ENCODE measurements around the gene C19orf67.

C19orf67 gene

DNA sequence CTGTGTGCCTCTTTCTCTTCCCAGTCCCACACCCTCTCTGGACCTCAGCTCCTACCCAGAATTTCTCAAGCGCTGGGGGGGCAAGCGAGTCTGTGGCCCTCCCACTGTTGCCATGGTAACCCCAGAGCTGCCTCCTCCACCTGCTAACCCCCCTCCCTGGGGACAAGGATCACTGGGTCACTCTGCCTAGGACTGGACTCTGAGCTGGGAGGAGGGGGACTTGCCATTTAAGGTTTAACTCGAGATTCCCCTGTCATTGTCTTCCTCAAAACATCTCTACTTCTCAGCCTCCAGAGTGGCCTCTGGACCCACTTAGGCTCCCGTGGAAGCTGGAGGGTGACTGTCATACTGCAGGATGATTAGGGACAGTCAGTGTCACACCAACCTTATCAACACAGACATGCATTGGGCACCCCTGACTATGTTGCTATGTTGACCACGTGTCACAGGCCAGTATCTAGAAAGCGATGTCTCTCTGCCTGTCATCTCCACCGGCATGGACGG lies 25.9 kb downstream of the C19orf67 start:
- no peak for DNase-seq (ENCODE audit: extremely low read depth, low read depth)
- TF ChIP-seq, protein P1, sequence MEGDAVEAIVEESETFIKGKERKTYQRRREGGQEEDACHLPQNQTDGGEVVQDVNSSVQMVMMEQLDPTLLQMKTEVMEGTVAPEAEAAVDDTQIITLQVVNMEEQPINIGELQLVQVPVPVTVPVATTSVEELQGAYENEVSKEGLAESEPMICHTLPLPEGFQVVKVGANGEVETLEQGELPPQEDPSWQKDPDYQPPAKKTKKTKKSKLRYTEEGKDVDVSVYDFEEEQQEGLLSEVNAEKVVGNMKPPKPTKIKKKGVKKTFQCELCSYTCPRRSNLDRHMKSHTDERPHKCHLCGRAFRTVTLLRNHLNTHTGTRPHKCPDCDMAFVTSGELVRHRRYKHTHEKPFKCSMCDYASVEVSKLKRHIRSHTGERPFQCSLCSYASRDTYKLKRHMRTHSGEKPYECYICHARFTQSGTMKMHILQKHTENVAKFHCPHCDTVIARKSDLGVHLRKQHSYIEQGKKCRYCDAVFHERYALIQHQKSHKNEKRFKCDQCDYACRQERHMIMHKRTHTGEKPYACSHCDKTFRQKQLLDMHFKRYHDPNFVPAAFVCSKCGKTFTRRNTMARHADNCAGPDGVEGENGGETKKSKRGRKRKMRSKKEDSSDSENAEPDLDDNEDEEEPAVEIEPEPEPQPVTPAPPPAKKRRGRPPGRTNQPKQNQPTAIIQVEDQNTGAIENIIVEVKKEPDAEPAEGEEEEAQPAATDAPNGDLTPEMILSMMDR (IDR thresholded peaks at IDR 0.05; ENCODE audit: low read depth, low read length) = no peak

DNA sequence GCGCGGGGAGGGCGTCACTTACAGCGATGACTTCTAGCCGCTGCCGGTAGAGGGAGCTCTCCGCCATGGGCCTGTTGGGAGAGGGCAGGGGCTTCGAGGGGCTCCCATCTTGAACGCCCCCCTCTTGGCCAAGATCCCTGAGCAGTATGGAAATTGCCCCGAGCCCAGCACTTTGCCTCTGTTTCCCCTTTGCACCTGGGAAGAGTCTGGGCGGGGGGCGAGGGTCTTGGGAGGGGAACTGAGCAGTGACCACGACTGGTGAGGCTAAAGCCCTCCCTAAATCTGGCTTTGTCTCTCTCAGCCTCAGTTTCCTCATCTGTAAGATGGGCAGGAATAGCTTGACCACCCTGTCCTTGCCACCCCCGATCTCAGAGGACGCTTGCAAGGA lies 26.5 kb downstream of the C19orf67 start:
- no peak for DNase-seq (ENCODE audit: extremely low read depth, low read depth)
- TF ChIP-seq, protein P1 (IDR thresholded peaks at IDR 0.05; ENCODE audit: low read depth, low read length) = peak; percentile 69

DNA sequence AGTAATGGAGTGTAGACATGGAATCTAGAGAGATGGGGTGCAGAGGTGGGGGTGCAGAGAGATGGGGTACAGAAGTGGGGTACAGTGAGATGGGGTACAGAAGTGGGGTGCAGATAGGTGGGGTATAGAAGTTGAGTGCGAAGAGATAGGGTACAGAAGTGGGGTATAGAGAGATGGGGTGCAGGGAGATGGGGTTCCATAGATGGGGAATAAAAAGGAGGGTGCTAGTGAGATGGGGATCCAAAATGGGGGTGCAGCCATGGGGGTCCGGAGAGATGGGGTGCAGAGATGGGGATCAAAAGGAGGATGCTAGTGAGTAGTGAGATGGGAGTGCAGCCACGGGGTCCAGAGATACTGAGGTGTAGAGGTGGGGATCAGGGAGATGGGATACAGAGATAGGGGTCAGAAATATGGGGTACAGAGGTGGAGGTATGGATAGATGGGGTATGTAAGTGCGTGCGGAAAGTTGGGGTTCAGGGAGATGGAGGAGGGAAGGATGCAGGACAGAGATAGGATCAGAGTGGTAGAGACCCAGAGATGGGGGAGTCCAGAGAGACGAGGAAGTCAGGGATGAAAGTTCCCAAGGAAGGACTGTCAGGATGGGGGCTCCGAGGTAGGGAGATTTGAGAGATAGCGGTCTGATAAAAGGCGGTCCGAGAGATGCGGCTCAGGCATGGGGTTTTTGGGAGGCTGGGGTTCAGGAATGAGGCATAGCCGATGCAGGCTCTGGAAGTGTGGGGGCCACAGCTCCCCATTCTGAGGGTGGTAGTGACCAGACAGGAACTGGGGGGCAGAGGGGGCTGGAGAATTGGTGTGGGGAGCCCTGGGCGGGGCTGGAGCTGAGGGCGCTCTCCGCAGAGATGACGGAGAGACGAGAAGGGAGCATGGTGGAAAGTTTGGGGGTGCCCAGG lies 27.1 kb downstream of the C19orf67 start:
- TF ChIP-seq, protein P1 (IDR thresholded peaks at IDR 0.05; ENCODE audit: low read depth, low read length) = no peak
- no peak for DNase-seq (ENCODE audit: extremely low read depth, low read depth)

DNA sequence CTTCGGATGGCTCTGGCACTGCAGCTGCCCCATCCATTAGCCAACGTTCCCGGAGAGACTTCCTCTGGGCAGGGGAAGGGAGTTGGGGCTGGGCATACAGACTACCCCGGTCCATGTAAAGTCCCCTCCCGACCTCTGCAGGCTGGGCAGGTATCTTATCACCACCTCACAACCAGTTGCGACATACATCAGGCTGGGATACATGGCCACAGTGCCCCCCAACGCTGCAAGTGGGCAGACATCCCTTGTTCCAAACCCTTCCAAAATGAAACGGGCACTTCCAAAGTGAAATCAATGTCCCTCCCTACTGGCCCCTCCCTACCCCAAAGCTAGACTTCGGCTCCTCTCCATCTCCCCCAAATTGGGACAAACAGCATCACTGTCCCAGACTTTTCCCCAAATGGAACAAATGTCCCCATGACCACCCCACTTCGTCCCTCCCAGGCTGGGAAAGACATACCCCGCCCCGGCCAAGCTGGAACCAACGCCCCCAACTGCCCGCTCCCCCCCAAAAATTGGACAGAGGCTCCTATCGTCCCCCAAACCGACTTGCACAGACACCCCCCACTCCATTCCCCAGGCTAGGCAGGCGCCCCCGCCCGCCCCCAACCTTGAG lies 28.7 kb downstream of the C19orf67 start:
- no peak for DNase-seq (ENCODE audit: extremely low read depth, low read depth)

DNA sequence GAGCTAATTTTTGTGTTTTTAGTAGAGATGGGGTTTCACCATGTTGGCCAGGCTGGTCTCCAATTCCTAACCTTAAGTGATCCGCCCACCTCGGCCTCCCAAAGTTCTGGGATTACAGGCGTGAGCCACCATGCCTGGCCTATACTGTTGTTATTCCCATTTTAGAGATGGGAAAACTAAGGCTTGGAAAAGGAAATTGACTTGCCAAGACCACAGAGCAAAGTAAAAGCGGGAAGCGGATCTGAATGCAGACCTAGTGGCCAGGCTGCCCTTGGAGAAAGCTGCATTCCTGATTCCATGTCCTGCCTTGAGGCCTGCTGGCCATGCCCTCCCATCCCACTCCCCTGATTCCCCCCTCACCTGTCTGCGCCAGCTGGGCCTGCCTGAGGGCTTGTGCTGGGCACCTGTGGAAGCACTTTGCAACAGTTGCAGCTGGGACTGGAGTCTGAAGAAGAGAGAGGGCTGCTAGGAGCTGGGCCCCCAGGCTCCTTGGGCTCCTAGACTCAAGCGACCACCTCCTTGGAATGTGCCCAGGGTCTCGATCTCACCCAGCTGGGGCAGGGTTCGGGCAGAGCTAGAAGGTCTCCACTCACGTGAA lies 29.4 kb downstream of the C19orf67 start:
- no peak for DNase-seq (ENCODE audit: extremely low read depth, low read depth)
- TF ChIP-seq, protein P1 (IDR thresholded peaks at IDR 0.05; ENCODE audit: low read depth, low read length) = no peak

More for the DNA sequence above, 28.7 kb downstream of the C19orf67 start:
- TF ChIP-seq, protein P1 (IDR thresholded peaks at IDR 0.05; ENCODE audit: low read depth, low read length) = no peak

DNA sequence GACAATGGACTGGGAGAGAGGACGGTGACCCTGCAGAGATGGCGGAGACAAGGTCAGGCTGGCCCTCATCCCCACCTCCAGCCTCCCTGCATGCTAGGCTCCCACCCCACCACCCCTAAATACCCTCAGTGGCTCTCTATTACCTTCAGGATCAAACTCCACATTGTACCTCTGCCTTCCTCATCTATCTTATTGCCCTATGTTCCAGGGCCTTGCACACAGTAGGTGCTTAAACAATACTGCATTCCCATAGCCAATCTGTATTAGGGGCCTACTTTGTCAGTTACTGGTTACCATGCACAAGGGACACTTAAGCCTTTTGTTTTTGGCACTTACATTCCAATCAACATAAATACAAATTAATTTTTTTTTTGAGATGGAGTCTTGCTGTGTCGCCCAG lies 30.2 kb downstream of the C19orf67 start:
- DNase-seq (ENCODE audit: extremely low read depth, low read depth) = no peak
- TF ChIP-seq, protein P1 (IDR thresholded peaks at IDR 0.05; ENCODE audit: low read depth, low read length) = no peak
